Bone marrow (tissue), 2 donors: ENCODE data around the gene ZNF544.
"Not testable (repeated sequence)": the region's sequence is repeated elsewhere in the genome, so short reads cannot be mapped to it uniquely, and the experiment has no call there.

Experiments
- DNase-seq, 2 donors: peaks; one replicate each; lab custom pipeline; 2025; lab: John Stamatoyannopoulos, UW

The ZNF544 gene

DNA sequence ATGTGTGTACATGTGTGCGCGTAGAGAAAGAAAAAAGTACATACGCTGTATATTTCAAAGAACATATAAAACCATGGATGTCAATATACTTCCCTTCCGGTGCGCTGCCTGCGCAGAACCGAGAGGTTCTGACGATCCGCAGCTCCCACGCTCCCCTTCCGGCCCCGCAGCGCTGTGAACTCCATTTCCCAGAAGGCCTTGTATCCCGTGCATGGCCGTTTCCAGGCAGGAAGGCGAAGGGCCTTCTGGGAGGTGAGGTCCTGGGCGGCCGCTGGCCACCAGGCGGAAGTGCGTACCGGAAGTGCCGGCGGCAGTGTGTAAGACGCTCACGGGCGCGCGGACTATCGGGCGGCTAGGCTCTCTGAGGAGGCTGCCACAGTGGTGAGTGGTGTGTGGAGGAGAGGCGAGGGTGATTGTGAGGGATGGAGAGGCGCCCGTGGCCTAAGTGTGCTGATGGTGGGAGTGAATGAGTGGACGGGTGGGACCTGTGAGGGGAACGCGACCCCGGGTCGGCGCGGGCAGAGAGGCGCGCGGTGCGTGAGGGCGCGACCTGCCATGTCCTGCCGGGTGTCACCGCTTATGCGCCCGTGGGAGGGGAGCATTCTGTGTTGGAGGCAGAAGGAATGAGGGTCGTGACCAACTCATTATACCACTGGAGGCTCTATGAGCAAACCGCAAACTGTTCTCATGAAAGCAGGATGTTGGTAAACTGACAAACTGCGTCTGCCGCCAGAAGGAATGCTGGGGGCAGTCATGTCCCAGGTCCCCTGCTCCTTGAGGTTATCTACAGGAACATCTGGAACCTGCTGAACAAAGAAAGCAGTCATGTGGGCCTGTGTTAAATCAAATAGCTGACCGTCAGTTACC, 76.6 kb downstream of the ZNF544 start, which contains the start of gene ERVK3-1:
Gene ERVK3-1, plus strand, starts transcription at position 313 of the 867 bp plus-strand sequence. CDS start 6,792 bp downstream, outside the sequence.
- DNase-seq: peak; percentile 82 to 93

DNA sequence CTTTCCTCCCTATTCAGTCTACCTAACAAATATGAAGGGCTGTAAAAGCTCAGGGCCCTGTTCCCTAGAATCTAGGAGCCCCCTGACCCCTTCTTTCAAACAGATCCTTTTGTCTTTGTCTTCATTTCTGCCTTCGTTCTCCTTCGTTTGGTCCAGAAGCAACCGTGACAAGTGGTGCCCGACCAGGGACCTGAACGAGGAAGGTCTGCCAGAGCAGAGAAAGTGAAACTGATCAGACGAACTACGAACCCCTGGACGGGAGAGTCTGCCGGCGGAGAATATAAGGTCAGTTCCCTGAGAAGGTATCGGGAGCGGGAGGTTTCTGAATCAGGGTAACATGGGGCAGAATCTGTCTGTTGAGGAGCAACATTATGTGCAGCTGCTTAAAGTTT, 77.2 kb downstream of the ZNF544 start:
- DNase-seq: no peak

DNA sequence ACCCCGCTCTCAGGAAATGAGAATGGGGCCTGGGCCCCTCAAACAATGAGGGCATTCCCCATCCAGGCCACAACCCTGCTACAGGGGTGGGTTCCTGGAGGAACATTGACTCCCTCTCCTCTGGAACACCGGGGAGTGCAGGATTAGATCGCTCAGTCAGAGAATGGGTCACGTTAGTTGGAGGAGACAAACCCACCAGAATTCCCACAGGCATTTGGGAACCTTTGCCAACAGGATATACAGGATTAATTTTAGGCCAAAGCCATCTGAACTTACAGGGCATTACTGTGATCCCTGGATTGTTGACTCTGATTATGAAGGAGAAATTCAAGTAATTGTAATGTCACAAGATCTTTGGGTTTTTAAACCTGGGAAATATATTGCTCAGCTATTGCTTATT, 79.0 kb downstream of the ZNF544 start:
- no peak for DNase-seq

DNA sequence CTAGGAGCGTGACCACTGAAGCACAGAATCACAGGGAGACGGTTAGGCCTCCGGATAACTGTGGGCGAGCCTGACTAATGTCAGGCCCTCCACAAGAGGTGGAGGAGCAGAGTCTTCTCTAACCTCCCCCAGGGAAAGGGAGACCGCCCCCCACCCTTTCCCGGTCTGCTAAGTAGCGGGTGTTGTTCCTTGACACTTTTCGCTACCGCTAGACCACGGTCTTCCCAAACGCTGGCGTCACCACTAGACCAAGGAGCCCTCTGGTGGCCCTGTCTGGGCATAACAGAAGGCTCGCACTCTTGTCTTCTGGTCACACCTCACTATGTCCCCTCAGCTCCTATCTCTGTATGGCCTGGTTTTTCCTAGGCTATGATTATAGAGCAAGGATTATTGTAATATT, 82.0 kb downstream of the ZNF544 start:
- DNase-seq: not testable (repeated sequence)

DNA sequence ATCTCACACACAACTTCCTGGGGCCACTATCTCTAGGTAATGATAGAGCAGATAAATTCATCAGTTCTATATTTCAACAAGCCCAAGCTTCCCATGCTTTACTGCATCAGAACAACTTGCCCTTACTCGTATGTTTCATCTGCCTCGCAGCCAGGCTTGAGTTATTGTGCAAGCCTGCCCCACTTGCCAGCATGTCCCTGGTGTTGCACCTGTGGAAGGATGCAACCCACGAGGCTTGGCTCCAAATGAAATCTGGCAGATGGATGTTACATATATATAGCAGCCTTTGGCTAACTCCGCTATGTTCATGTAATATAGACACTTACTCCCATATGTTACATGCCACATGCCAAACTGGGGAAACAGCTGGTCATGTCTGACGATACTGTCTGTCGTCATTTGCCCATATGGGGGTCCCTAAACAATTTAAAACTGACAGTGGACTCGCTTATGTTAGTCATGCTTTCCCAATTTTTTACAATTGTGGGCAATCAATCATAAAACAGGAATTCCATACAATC, 82.7 kb downstream of the ZNF544 start:
- no peak for DNase-seq
